GM21515 (cell line): ENCODE measurements around the gene NDST3.

Experiments used
- ATAC-seq: cut with Tn5 transposase; IDR thresholded peaks from one replicate; pipeline ENCODE4 v1.9.1; 2021; ENCODE audit not compliant: unreplicated experiment

The NDST3 gene

DNA sequence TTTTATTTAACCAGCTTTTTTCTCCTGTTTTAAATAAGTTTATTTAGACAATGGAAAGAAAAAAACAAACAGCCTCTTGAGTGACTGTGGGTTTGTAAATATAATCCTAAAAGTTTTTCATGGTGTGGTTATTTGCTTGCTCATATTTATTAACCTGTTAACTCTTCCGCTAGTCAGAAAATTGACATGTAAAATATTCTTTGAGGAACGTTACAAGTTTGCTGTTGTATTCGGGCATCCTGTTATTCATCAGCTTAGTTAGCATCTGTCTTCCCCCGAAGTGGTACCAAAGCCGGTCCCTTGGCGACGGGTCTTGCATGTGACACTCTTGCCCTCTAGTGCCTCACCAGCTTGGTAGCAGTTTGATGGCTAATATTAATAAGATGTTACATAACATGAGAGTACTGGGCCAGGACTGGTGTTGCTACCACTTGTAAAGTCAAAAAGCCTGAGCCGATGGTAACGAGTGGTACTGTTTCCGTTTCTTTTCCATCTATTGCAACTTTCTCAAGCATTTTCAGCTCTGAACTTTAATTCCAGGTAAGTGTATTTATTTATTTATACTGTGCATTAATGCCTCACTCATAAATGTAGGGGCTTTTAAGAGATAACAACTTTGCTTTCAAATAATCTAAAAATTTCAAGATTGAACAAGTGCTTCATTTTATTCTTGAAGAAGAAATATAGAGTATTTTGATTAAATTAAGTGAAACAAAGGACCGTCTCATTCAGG, at the start of gene NDST3:
TSS of gene NDST3 (plus strand) at position 434 of the 733 bp plus-strand sequence. CDS start 19,425 bp downstream, outside the sequence.
- ATAC-seq, result peak; percentile 44

- no peak for ATAC-seq
These were observed 48.0 kb upstream of the NDST3 start for GRCh38 chr4:117986321-117986720.

- no peak for ATAC-seq
These were observed 46.8 kb upstream of the NDST3 start for GRCh38 chr4:117987464-117987863.

- no peak for ATAC-seq
These were observed 37.4 kb upstream of the NDST3 start for GRCh38 chr4:117996891-117997290.

- ATAC-seq, result no peak
These were observed 30.2 kb upstream of the NDST3 start for GRCh38 chr4:118004088-118004487.

- ATAC-seq, result no peak
These were observed 28.4 kb upstream of the NDST3 start for GRCh38 chr4:118005883-118006282.

DNA sequence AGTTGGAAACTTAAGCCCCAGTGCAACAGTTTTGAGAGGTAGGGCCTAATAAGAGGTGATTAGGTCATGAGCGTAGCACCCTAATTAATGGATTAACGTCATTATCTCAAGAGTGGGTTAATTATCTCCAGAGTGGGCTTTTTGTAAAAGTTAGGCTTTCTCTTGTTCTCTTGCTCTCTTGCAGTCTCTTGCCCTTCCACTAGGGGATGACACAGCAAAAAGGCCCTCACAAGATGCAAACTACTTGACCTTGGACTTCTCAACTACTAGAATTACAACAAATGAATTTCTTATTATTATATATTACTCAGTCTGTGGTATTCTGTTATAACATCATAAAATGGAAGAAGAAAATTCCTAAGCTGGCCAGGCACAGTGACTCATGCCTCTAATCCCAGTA, 22.1 kb upstream of the NDST3 start:
- ATAC-seq, result no peak

DNA sequence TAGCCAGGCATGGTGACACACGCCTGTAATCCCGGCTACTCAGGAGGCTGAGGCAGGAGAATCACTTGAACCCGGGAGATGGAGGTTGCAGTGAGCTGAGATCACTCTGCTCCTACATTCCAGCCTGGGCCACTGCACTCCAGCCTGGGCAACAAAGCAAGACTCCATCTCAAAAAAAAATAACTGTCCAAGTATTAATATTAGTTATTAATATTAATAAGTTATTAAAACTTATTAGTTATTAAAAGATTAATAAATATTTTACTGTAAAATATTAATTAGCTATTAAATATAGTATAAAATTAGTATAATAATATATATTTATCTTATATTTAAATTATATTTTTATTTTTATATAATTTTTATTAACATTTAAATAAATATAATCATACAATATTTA, 19.5 kb upstream of the NDST3 start:
- no peak for ATAC-seq

DNA sequence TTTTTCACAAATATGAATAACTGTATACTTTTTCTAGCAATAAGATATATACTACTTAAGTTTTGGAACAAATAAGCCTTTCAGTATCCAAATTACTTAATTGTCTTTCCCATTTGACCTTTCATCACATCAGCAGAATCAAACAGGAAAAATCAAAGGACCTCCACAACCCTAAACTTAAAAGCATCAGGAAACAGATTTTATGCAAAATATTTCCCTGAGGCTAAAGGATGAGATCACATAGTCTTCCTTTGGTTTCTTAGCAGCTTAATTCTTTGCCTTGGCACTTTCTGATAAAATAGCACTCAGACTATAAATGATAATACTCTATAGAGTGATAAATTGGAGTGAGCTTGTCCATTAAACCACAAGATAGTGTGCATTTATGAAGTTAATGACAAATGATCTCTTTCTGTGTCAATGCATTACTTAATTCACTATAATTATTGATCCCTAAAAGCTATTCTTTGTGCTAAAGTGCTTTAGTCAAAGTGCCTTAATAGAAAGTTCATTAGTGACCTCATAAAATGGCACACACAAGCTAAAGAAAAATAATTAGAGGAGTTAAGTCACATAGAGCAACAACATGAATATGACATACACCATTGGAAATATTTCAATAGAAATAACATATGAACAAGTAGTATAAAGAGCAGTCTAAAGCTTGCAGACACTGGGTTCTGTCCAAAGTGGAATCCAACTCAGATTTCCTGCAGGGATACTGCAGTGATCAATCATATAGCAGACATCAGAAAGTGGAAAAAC, 15.7 kb upstream of the NDST3 start:
- no peak for ATAC-seq

GRCh38 chr4:118026806-118027205, 7.5 kb upstream of the NDST3 start:
- ATAC-seq, result no peak

DNA sequence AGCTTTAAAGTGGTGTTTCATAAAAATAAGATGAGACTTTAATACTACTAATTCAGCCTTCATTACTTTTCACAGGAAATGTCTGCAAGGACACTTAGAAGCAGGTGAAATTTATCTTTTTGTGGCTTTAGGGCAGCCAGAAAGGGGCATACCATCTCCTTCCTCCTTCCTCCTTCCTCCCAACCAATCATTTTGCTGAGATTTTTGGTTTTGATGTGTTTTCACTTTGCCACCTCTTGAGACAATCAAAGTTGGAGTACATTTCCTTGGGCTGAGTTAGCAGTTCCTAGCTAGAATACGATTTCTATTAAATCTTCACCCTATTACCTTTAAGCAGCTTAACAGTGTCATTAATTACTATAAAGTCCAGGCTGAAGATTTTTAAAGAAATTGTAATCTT, 5.1 kb upstream of the NDST3 start:
- no peak for ATAC-seq

DNA sequence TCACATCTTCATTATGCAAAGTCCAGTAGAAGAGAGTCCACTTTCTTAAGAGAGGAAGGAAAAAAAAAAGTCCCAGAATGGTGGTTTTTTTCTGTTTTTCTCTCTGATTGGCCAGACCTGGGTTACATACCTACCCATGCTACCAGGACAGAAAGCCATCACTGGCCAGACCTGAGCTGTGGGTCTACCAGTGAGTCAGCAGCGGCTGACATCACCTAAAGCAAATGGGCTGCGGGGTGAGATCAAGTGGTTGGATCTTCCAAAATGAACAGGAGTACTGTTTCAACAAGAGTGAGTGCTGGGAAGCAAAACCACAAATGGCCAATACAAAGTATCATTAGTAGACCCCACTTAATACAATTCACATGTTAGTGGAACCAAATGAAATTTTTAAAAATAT, 1.6 kb upstream of the NDST3 start:
- ATAC-seq, result no peak

DNA sequence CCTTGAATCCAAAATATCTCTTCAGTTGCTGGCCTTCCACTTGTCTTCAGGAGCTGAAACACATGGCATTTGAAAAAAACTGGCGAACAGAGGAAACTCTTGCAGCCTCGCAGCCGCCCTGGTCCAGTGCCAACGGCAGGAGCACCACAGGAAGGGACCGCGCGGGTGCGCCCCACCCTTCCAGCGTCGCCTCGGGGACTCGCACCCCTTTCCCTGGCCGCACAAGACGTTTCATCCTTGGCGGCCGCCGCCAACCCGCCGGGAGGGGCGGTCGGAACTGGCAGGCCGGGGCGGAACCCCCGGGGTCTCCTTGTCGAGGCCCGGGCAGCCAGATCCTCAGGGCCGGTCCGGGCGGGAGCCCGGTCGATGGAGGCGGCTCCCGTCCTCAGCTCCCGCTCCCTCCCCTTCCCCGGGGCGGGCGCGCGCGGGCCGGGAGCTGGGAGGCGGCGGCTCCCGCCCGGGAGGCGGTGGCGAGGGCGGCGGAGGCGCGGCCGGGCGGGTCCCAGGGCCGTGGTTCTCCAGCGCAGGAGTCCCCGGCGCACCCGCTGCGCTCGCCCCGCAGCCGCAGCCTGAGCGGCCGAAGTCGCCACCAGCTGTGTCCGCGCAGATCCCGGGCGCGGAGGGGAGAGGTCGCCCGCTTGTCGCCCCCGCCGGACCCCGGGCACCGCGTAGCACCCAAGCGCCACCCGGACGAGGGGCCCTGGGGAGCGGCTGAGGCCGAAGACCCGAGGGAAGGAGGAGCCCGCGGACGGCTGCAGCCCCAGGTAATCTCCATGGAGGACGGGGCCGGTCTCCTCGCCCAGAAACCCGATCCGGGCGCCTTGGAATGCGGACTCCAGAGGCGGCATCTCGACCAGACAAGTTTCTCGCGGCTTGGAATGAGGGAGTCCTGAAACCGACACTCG, 886 bp upstream of the NDST3 start:
- ATAC-seq, result no peak

DNA sequence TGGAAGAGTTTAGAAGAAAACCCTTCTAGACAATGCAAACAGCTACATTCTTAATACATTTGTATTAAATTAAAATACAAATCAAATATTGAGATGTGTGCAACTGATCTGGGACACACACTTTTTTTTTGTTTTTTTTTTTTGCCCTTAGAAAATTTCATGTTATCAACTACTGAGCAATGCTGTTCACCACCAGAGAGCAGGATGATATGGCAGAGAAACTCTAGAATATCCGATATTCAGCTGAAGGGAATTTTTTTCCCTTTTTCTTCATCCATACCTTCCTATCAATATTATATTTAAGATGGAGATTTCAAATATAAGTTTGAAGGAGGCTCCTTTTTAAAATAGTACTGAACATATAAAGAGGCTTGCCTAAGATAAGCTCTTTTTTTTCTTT, 1.0 kb downstream of the NDST3 start:
- ATAC-seq, result no peak

GRCh38 chr4:118036336-118036735, 2.0 kb downstream of the NDST3 start:
- no peak for ATAC-seq

- no peak for ATAC-seq
These were observed 3.7 kb downstream of the NDST3 start for GRCh38 chr4:118037955-118038354.

DNA sequence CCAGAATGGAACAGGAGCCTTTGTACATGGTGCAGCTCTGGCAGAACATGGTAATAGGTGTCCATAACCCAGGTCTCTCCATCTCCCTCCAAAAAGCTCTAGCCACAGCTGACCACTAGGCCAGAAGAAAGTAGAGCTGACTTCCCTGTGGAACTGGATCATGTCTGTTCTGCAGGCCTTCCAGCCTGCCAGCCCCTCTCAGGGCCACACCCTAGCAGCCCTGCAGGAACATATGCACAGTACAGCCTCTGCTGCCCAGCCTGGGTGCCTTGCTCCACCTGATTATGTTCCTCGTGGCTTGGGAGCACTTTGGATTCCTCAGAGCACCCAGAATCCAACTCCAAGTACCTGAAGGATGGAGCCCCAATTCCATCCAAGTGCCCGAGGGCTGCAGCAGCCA, 12.0 kb downstream of the NDST3 start:
- ATAC-seq, result no peak

DNA sequence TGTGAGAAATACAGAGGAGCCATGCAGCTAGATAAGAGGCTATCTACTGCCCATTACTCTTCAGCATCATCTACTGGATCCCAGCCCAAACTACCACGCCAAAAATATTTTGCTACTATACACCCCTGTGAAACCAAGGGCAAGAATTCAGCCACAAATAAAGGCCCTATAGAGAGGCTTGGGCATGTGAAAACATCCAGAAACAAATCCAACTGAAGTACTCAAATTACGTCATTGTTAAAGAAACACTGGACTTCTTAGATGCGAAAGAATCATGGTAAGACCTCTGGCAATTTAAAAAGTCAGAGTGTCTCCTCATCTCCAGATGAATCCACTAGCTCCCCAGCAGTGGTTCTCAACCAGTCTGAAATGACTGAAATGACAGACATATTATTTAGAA, 12.8 kb downstream of the NDST3 start:
- ATAC-seq, result no peak

DNA sequence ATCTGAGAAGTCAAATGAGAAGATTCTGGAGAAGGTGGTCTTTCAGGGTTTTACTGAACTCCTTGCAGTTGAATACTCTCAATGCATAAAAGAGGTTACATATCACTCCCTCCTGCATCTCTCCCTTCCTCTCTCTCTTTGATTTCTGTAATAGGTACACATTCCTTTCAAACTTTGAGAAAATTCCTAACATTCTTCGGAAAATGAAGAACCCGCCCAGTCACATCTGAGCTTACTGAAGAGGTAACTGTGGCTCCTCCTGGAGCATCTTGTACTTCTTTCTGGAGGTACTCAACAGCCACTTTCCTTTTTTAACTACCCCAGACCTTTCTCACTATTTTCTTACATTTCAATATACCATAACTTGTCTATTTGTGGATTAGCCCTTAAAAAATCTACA, 24.7 kb downstream of the NDST3 start:
- ATAC-seq, result no peak

GRCh38 chr4:118059397-118059796, 25.1 kb downstream of the NDST3 start:
- ATAC-seq, result no peak

- peak; percentile 95 for ATAC-seq
These were observed 42.9 kb downstream of the NDST3 start for GRCh38 chr4:118076958-118077766.
